GM18505 (cell line): ENCODE measurements around the gene NDUFA8.

Experiments
- ATAC-seq: cut with Tn5 transposase; IDR thresholded peaks from one replicate; pipeline ENCODE4 v1.9.1; 2021; ENCODE audit not compliant: unreplicated experiment
- POLR2A ChIP-seq: IDR thresholded peaks from 4 replicates; pipeline ENCODE4 v1.6.1; 2011; ENCODE audit warnings: borderline replicate concordance; ENCODE audit not compliant: insufficient read depth, insufficient read length; ENCODE audit errors: extremely low read depth

The NDUFA8 gene

GRCh38 chr9:122192914-122193525, 33.4 kb upstream of the NDUFA8 start:
- no peak for ATAC-seq
- TF ChIP-seq POLR2A: no peak

GRCh38 chr9:122192261-122192875, 32.8 kb upstream of the NDUFA8 start:
- no peak for ATAC-seq
- TF ChIP-seq POLR2A: no peak

- no peak for ATAC-seq
Measured at GRCh38 chr9:122191584-122191983, 32.0 kb upstream of the NDUFA8 start.

GRCh38 chr9:122190597-122191381, 31.2 kb upstream of the NDUFA8 start:
- no peak for ATAC-seq
- TF ChIP-seq POLR2A: no peak

More at GRCh38 chr9:122191584-122191983, 32.0 kb upstream of the NDUFA8 start:
- TF ChIP-seq POLR2A: no peak

- no peak for ATAC-seq
- no peak for TF ChIP-seq POLR2A
Measured at GRCh38 chr9:122188369-122188768, 28.8 kb upstream of the NDUFA8 start.

- no peak for TF ChIP-seq POLR2A
- ATAC-seq: no peak
Measured at GRCh38 chr9:122186777-122187470, 27.3 kb upstream of the NDUFA8 start.

GRCh38 chr9:122186301-122186700, 26.7 kb upstream of the NDUFA8 start:
- no peak for TF ChIP-seq POLR2A
- ATAC-seq: no peak

- TF ChIP-seq POLR2A: no peak
- no peak for ATAC-seq
Measured at GRCh38 chr9:122184551-122184950, 25.0 kb upstream of the NDUFA8 start.

- no peak for TF ChIP-seq POLR2A
Measured at GRCh38 chr9:122183501-122183900, 23.9 kb upstream of the NDUFA8 start.

GRCh38 chr9:122180633-122181032, 21.1 kb upstream of the NDUFA8 start:
- no peak for TF ChIP-seq POLR2A
- no peak for ATAC-seq

More at GRCh38 chr9:122183501-122183900, 23.9 kb upstream of the NDUFA8 start:
- ATAC-seq: no peak

- no peak for TF ChIP-seq POLR2A
- ATAC-seq: no peak
Measured at GRCh38 chr9:122179690-122180074, 20.1 kb upstream of the NDUFA8 start.

- ATAC-seq: no peak
- no peak for TF ChIP-seq POLR2A
Measured at GRCh38 chr9:122179054-122179689, 19.6 kb upstream of the NDUFA8 start.

GRCh38 chr9:122176916-122177315, 17.3 kb upstream of the NDUFA8 start:
- no peak for TF ChIP-seq POLR2A
- ATAC-seq: no peak
